Measurements from ENCODE around the gene PLPP1. TPM values are rescaled to one million over a fixed set of nuclear protein-coding genes. Genes with fewer than 3 reads are reported as not detected.

PLPP1 gene
- total RNA-seq, 2 donors from 2014 or later = 29.0 to 100 TPM

GRCh38 chr5:55470282-55470681, 64.5 kb downstream of the PLPP1 start:
- no peak overlapping the region for H3K9ac ChIP-seq (ENCODE audit: extremely low read depth, low read length, poor library complexity, severe bottlenecking)
- no peaks in the 10 kb centered on the region for H3K27me3 Mint-ChIP-seq (ENCODE audit: insufficient read depth)
- no peaks in the 10 kb centered on the region for H3K27me3 ChIP-seq (ENCODE audit: control insufficient read depth, insufficient read depth, low read length, poor library complexity, severe bottlenecking)
- no peak overlapping the region for H3K4me3 Mint-ChIP-seq
- no peak overlapping the region for H3K4me3 ChIP-seq (ENCODE audit: low read length)
- no peak overlapping the region for H3K27ac Mint-ChIP-seq
- H3K4me1 ChIP-seq (ENCODE audit: control insufficient read depth, insufficient read depth, low read length) = peaks cover 6% of the 10 kb centered on the region
- peaks cover 44% of the 10 kb centered on the region for H3K36me3 Mint-ChIP-seq (ENCODE audit: low read depth)
- H3K36me3 ChIP-seq (ENCODE audit: control insufficient read depth, insufficient read depth, low read length) = peaks cover 42% of the 10 kb centered on the region
- WGBS, 2 experiments (ENCODE audit: insufficient coverage in 1 of 2, insufficient read length in 1 of 2) = 100% methylated on average over 1 of the region's 1 CpG
- TF ChIP-seq CTCF (conservative IDR thresholded peaks at IDR 0.05) = no peak
- no peak for DNase-seq
- H3K9me3 Mint-ChIP-seq = no peaks in the 10 kb centered on the region
- H3K9me3 ChIP-seq (ENCODE audit: control insufficient read depth, low read length) = no peaks in the 10 kb centered on the region
- peaks cover 35% of the 10 kb centered on the region for H3K4me1 Mint-ChIP-seq
- H3K27ac ChIP-seq (ENCODE audit: low read depth, low read length) = no peak overlapping the region

- H3K27me3 Mint-ChIP-seq (ENCODE audit: insufficient read depth) = no peaks in the 10 kb centered on the region
Observed at GRCh38 chr5:55469839-55470238, 64.9 kb downstream of the PLPP1 start.

GRCh38 chr5:55467862-55468551, 66.8 kb downstream of the PLPP1 start:
- no peak for TF ChIP-seq CTCF (conservative IDR thresholded peaks at IDR 0.05)
- H3K27ac Mint-ChIP-seq = no peak overlapping the region
- Histone ChIP-seq H3K9ac (ENCODE audit: extremely low read depth, low read length, poor library complexity, severe bottlenecking) (no peak overlapping the region), H3K36me3 (ENCODE audit: control insufficient read depth, insufficient read depth, low read length) (peaks cover 53% of the 10 kb centered on the region), H3K4me1 (ENCODE audit: control insufficient read depth, insufficient read depth, low read length) (peaks cover 6% of the 10 kb centered on the region), H3K27ac (ENCODE audit: low read depth, low read length) (no peak overlapping the region), H3K9me3 (ENCODE audit: control insufficient read depth, low read length) (no peaks in the 10 kb centered on the region), H3K4me3 (ENCODE audit: low read length) (no peak overlapping the region), H3K27me3 (ENCODE audit: control insufficient read depth, insufficient read depth, low read length, poor library complexity, severe bottlenecking) (no peaks in the 10 kb centered on the region)
- peaks cover 55% of the 10 kb centered on the region for H3K36me3 Mint-ChIP-seq (ENCODE audit: low read depth)
- no peaks in the 10 kb centered on the region for H3K27me3 Mint-ChIP-seq (ENCODE audit: insufficient read depth)
- no peaks in the 10 kb centered on the region for H3K9me3 Mint-ChIP-seq
- DNase-seq = no peak
- 90 to 93% methylated on average over 3 to 5 of the region's 5 CpGs for WGBS, 2 experiments (ENCODE audit: insufficient coverage in 1 of 2, insufficient read length in 1 of 2)
- peaks cover 30% of the 10 kb centered on the region for H3K4me1 Mint-ChIP-seq
- H3K4me3 Mint-ChIP-seq = no peak overlapping the region

More at GRCh38 chr5:55469839-55470238, 64.9 kb downstream of the PLPP1 start:
- Mint-ChIP-seq H3K4me1 (peaks cover 31% of the 10 kb centered on the region), H3K4me3 (no peak overlapping the region), H3K27ac (no peak overlapping the region), H3K9me3 (no peaks in the 10 kb centered on the region), H3K36me3 (ENCODE audit: low read depth) (peaks cover 47% of the 10 kb centered on the region)
- no peaks in the 10 kb centered on the region for H3K27me3 ChIP-seq (ENCODE audit: control insufficient read depth, insufficient read depth, low read length, poor library complexity, severe bottlenecking)
- TF ChIP-seq CTCF (conservative IDR thresholded peaks at IDR 0.05) = no peak
- no peak overlapping the region for H3K9ac ChIP-seq (ENCODE audit: extremely low read depth, low read length, poor library complexity, severe bottlenecking)
- H3K4me1 ChIP-seq (ENCODE audit: control insufficient read depth, insufficient read depth, low read length) = peaks cover 6% of the 10 kb centered on the region
- no peak overlapping the region for H3K4me3 ChIP-seq (ENCODE audit: low read length)
- peaks cover 44% of the 10 kb centered on the region for H3K36me3 ChIP-seq (ENCODE audit: control insufficient read depth, insufficient read depth, low read length)
- no peaks in the 10 kb centered on the region for H3K9me3 ChIP-seq (ENCODE audit: control insufficient read depth, low read length)
- DNase-seq = no peak
- H3K27ac ChIP-seq (ENCODE audit: low read depth, low read length) = no peak overlapping the region
